Body of pancreas (tissue), 4 donors: ENCODE results near the gene SERPINA5. TPM values are rescaled to one million over a fixed set of nuclear protein-coding genes. Genes with fewer than 3 reads are reported as not detected.

Experiments used
- ATAC-seq: fragments of 150-250 bp; one replicate; pipeline ENCODE4 v1.9.1; 2016
- DNase-seq, 4 donors: peaks; one replicate each; pipeline ENCODE4 v3.0.0-alpha.2; 2019
- H3K27ac ChIP-seq, 4 donors: fragments of 200-600 bp; sonication (generic); 1 replicate in 3 of 4; 2 replicates in 1 of 4; pipeline versions ENCODE4 v1.5.1 to v1.6.1; 2016 to 2019; ENCODE audit warnings: mild to moderate bottlenecking in 1 of 4, mixed read lengths in 1 of 4, moderate library complexity in 1 of 4
- H3K27me3 ChIP-seq, 2 donors: fragments of 200-600 bp; sonication (generic); one replicate each; pipeline ENCODE4 v1.6.0; 2016; ENCODE audit warnings: mild to moderate bottlenecking in 1 of 2
- H3K36me3 ChIP-seq, 2 donors: fragments of 200-600 bp; sonication (generic); replicated peaks in 1 of 2; 2 replicates each; pipeline ENCODE4 v1.5.1; 2016; ENCODE audit warnings: low read depth in 2 of 2; ENCODE audit not compliant: insufficient read depth in 1 of 2
- H3K4me1 ChIP-seq: fragments of 200-600 bp; sonication (generic); one replicate; pipeline ENCODE4 v1.6.0; 2016
- H3K4me3 ChIP-seq, 2 donors: fragments of 200-600 bp; sonication (generic); 1 replicate in 1 of 2; 2 replicates in 1 of 2; pipeline ENCODE4 v1.5.1; 2016 to 2019
- H3K9me3 ChIP-seq, 3 donors: fragments of 200-600 bp; sonication (generic); 1 replicate in 2 of 3; 2 replicates in 1 of 3; pipeline ENCODE4 v1.5.1; 2016
- POLR2A ChIP-seq, 3 donors: fragments of 450-650 bp; IDR thresholded peaks; one replicate each; pipeline ENCODE4 v1.6.1; 2016; ENCODE audit warnings: antibody characterized with exemption in 3 of 3, mild to moderate bottlenecking in 2 of 3
- WGBS, 2 donors: methylation state at CpG; one replicate each; pipeline ENCODE4 v1.1.5; 2017; 5-methylcytosine and 5-hydroxymethylcytosine counted together
- intact Hi-C: fragments of 100-400 bp; cut with DNase I; formaldehyde crosslinking; loops from one replicate; pipeline ENCODE4 v1.15.1; 2023
- total RNA-seq, 2 donors: library from RNA; depleted of rRNA; stranded (reverse); fragments of >200 nt; gene quantifications; one replicate each; pipeline ENCODE4 v1.1.0, GENCODE V29; 2016
- TF ChIP-seq, protein P1 (sequence below), 7 experiments: fragments of 450-650 bp in 4 of 7; fragments of 200-600 bp in 3 of 7; sonication (generic) in 3 of 7; IDR thresholded peaks; one replicate each; pipeline ENCODE4 v1.5.1; 2016 to 2019; ENCODE audit warnings: antibody characterized with exemption in 7 of 7

Gene SERPINA5
- total RNA-seq, 2 donors from 2014 or later = 76.0 to 101 TPM

DNA sequence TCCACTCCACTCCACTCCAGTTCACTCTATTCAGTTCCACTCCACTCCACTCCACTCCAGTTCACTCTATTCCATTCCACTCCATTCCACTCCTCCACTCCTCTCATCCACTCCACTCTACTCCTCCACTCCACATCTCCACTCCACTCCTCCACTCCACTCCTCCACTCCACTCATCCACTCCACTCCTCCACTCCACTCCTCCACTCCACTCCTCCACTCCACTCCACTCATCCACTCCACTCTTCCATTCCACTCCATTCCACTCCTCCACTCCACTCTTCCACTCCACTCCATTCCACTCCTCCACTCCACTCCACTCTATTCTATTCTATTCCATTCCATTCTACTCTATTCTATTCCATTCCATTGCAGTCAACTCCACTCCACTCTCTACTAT is 9.8 kb downstream of the SERPINA5 start:
- H3K27me3 ChIP-seq = no peaks in the 10 kb centered on the region

DNA sequence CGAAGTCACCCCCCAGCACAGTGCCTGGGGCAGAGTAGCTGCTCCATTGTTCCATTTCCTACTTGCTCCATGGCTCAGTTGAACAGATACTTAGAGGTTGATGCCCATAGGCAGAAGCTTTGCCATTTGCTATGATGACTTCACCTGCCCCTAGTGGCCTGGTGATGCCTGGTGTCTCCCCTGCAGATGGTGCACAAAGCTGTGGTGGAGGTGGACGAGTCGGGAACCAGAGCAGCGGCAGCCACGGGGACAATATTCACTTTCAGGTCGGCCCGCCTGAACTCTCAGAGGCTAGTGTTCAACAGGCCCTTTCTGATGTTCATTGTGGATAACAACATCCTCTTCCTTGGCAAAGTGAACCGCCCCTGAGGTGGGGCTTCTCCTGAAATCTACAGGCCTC is 10.6 kb downstream of the SERPINA5 start:
- WGBS, 2 donors = 95 to 96% methylated on average over 2 to 8 of the region's 8 CpGs
- TF ChIP-seq, protein P1, sequence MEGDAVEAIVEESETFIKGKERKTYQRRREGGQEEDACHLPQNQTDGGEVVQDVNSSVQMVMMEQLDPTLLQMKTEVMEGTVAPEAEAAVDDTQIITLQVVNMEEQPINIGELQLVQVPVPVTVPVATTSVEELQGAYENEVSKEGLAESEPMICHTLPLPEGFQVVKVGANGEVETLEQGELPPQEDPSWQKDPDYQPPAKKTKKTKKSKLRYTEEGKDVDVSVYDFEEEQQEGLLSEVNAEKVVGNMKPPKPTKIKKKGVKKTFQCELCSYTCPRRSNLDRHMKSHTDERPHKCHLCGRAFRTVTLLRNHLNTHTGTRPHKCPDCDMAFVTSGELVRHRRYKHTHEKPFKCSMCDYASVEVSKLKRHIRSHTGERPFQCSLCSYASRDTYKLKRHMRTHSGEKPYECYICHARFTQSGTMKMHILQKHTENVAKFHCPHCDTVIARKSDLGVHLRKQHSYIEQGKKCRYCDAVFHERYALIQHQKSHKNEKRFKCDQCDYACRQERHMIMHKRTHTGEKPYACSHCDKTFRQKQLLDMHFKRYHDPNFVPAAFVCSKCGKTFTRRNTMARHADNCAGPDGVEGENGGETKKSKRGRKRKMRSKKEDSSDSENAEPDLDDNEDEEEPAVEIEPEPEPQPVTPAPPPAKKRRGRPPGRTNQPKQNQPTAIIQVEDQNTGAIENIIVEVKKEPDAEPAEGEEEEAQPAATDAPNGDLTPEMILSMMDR (IDR thresholded peaks at IDR 0.05) = no peak
- TF ChIP-seq POLR2A (IDR thresholded peaks at IDR 0.05) = no peak
- Histone ChIP-seq H3K36me3 (no peaks in the 10 kb centered on the region), H3K4me3 (no peak overlapping the region), H3K27ac (no peak overlapping the region), H3K9me3 (no peaks in the 10 kb centered on the region), H3K4me1 (peaks cover 65% of the 10 kb centered on the region), H3K27me3 (no peaks in the 10 kb centered on the region)
- no peak for DNase-seq
- ATAC-seq = no peak
- intact Hi-C loops = no loop called here

More for the DNA sequence above, 9.8 kb downstream of the SERPINA5 start:
- Histone ChIP-seq H3K9me3 (no peaks in the 10 kb centered on the region), H3K27ac (no peak overlapping the region), H3K4me1 (peaks cover 59% of the 10 kb centered on the region), H3K4me3 (no peak overlapping the region), H3K36me3 (no peaks in the 10 kb centered on the region)
- intact Hi-C loops = no loop called here
- ATAC-seq = no peak
- TF ChIP-seq, protein P1 (IDR thresholded peaks at IDR 0.05) = no peak
- no peak for TF ChIP-seq POLR2A (IDR thresholded peaks at IDR 0.05)
- DNase-seq = no peak

DNA sequence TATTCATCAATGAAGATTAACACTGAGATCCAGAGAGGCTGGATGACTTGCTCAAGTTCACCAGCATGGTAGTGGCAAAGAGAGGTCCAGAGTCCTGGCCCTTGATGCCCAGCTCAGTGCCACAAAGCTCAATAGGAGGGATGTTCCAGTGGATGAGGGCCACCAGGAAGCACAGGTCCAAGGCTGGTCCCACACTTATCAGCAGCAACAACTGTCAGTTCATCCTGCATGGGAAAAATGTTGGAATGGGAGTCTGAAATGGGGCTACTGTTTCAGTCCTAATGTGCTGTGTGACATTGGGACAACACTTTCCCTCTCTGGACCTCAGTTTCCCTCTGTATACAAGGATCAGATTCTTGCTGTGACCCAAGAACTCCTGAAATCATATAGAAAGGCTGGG is 11.2 kb downstream of the SERPINA5 start:
- no peak for DNase-seq
- Histone ChIP-seq H3K27me3 (no peaks in the 10 kb centered on the region), H3K27ac (no peak overlapping the region), H3K4me1 (peaks cover 65% of the 10 kb centered on the region), H3K9me3 (no peaks in the 10 kb centered on the region), H3K4me3 (no peak overlapping the region), H3K36me3 (no peaks in the 10 kb centered on the region)
- ATAC-seq = no peak
- TF ChIP-seq, protein P1 (IDR thresholded peaks at IDR 0.05) = no peak
- TF ChIP-seq POLR2A (IDR thresholded peaks at IDR 0.05) = no peak
- intact Hi-C loops = no loop called here

DNA sequence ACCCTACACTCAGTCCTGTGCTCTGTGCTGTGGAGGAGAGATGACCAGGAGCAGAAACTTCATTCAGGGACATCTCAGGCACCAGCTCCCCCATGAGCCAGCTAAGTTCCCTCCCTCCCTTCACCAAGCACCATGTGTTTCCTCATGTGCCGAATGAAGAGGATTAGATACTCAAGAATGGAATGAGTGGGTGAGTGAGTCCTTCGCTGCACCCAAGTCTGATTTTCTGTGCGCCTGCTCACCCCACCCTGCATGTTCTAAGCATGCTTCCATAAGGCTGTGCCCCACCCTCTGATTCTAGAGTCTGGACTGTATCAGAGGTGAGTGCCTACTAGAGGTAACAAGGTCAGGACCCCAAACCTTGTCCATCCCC is 12.1 kb downstream of the SERPINA5 start:
- DNase-seq (no peak), ATAC-seq (no peak)
- H3K4me3 ChIP-seq = no peak overlapping the region
- TF ChIP-seq, protein P1 (IDR thresholded peaks at IDR 0.05) = no peak
- TF ChIP-seq POLR2A (IDR thresholded peaks at IDR 0.05) = no peak
- H3K36me3 ChIP-seq = no peaks in the 10 kb centered on the region
- peaks cover 65% of the 10 kb centered on the region for H3K4me1 ChIP-seq
- no peaks in the 10 kb centered on the region for H3K9me3 ChIP-seq
- no peaks in the 10 kb centered on the region for H3K27me3 ChIP-seq
- 67 to 80% methylated on average over 3 of the region's 3 CpGs for WGBS, 2 donors
- H3K27ac ChIP-seq = peak overlapping the region; percentile 32 to 59 (median 52)
- intact Hi-C loops = no loop called here

DNA sequence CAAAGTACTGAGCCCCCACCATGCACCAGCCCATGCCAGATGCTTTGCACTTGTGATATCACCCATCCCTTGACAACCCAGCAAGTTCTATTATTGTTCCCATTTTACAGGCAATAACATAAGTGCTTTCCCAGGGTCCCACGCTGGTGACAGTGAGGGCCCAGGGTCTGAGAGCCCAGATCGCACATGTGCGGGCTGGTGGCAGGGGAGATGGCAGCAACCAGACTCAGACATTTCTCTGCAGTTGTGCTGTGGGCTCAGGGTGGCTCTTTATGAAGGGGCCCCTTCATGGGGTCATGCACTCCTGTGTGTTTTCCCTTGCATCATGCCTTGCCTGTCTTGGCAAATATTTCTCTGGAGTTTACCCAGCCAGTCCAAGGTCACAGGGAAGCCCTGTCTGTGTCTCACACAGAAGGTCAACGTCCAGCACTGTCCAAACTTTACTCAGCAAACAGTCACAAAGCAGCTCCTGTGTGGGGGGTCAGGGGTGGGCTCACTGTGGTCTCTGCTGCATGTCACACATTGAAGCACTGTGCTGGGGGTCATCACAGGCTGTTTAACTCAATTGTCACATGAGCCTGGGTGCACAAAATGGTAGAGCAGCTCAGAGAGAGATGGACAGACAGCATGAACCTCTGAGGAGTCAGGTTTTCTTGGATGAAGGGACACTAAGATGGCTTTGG is 12.7 kb downstream of the SERPINA5 start:
- H3K27ac ChIP-seq = peak overlapping the region; percentile 32 to 59 (median 52)
- WGBS, 2 donors = 66 to 70% methylated on average over 3 to 4 of the region's 4 CpGs

More for the DNA sequence above, 12.7 kb downstream of the SERPINA5 start:
- DNase-seq (peak in 3 of 4 donors; percentile 52 to 65 (median 58)), ATAC-seq (peak; percentile 45)
- no peak for TF ChIP-seq POLR2A (IDR thresholded peaks at IDR 0.05)
- Histone ChIP-seq H3K4me3 (no peak overlapping the region), H3K4me1 (peaks cover 66% of the 10 kb centered on the region), H3K9me3 (no peaks in the 10 kb centered on the region), H3K36me3 (no peaks in the 10 kb centered on the region), H3K27me3 (no peaks in the 10 kb centered on the region)
- intact Hi-C loops = no loop called here
